NCI-H1417 treated with DMSO at 0.1 percent for 48 hours (cell line): ENCODE results near the gene GAPDHS.

ENCODE experiments used
- DNase-seq: peaks from one replicate; lab custom pipeline; 2025; lab: John Stamatoyannopoulos, UW

GAPDHS gene

DNA sequence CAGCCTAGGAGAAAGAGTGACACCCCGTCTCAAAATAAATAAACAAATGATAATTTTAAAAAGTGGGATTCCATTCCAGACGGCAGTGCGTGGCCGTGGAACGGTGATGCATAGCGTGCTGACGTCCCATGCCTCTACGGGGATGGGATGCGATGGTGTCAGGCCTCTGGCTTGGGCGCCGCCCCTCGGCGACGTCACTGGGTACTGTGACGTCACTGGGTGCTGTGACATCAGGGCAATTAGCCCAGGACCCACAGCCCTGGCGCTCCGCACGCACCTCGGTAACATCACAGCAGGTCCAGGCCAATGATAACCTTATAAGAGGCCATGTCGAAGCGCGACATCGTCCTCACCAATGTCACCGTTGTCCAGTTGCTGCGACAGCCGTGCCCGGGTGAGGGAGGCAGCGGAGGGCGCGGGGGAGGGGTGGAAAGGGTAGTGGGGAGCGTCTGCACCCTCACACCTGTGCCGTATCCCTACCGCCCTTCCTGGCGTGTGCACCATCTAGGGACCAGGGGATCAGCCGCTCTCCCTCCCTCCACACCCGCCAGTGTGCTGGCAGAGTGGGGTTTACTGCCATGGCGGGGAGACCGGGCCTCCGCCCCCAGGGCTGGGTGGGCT lies at the start of gene GAPDHS:
TSS of gene GAPDHS (plus strand) at position 256 of the 621 bp plus-strand sequence. CDS start at position 328, 72 bp downstream.
- no peak for DNase-seq

- no peak for DNase-seq
Measured at GRCh38 chr19:35484252-35485036, 48.8 kb upstream of the GAPDHS start.

DNA sequence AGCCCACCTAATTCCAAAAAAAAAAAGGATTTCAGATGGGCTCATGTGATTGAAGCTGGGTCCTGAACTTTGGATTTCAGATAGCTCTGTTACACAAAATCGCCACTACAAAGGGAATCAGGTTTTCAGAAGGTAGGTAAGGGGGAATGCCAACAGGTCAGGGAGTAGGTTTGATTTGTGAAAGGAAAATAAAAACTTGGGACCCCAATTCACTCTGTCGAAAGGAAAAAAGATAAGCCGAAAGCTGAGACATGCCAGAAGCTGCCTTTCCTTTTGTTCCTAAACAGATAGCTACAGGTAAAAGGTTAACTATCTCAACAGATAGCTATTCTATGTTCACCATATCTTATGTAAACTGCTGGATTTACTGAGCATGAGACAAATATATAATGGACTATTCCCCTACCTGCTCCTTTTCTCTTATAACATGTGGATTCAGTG lies 47.0 kb upstream of the GAPDHS start:
- no peak for DNase-seq

- no peak for DNase-seq
Measured at GRCh38 chr19:35487656-35488182, 45.5 kb upstream of the GAPDHS start.

DNA sequence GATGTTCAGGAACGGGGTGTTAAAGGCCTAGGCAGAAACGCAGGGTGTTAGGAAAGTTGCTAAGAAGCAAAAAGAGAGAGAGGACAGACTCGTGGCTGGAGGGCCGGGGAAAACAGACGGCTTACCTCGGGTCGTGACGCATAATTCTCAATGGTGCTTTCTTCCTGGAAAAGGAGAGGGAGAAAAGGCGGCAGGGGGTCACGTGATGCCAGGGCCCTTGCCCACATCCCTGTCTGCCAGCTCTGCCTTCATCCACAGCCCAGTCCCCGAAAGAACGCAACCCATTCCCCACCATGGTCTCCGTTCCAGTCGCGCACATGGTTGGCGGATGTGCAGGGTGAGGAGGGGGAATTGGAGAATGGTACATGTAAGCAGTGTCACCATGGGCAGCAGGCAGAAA lies 44.6 kb upstream of the GAPDHS start:
- no peak for DNase-seq

DNA sequence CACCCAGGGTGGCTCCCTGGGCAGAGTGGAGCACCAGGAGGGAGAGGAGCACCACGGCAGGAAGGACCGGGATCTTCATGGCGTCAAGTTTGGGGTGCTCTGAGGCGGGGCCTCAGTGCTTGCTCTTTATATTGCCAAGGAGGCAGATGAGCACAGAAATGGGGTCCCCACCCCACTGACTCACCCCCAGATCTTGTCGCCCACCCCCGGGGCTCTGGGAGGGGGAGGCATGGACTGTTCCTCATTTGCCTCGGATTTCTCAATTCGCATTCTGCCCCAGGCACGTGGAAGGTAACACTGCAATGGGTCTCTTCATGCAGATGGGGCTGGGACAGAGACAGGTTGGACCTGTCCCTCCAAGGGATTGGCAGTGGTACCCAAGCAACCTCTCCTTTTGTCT lies 42.9 kb upstream of the GAPDHS start, which contains the start of gene KRTDAP:
TSS of gene KRTDAP (minus strand) at position 101 of the 400 bp plus-strand sequence. CDS start at position 79, 22 bp downstream.
- no peak for DNase-seq

DNA sequence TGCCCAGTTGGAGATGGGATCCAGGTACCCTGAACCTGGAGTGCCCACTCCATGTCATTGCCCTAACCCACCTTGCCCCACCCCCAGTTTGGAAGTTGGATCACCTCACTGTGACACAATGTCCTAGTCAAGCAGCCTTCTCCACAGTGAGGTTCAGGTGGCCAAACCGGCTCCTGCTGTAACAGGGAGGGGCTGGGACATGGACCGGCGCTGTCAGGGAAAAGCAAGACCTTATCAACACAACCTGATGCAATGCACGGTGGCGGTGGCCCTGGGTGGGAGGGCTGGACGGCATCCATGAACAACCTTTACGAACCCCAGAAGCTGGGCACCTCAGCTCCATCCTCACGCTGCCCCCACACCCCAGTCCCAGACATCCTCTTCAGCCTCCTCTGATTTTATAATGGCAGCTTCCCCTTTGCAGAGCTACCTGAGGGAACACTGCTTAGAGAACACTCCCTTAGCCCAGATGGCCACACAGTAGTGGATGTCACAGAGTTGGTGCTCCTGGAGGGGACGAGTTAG lies 41.4 kb upstream of the GAPDHS start:
- no peak for DNase-seq

DNA sequence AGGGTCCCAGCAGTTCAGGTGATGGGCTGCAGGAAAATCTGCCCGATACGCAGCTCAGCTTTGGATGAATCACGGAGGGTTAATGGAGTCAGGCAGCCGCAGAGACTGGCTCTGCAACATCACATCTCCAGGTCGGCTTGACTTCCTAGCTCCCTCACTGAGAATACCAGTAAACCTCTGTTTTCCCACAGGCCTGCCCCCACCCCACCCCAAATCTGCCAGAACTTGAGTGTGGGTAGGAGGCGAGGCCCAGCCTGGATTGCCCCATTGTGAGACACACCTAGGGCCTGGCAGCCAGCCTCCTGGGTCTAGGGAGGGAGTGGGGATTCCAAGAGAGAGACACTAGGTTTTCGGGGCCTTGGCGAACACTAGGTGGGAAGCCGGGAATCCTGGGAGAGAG lies 39.3 kb upstream of the GAPDHS start:
- DNase-seq: no peak

DNA sequence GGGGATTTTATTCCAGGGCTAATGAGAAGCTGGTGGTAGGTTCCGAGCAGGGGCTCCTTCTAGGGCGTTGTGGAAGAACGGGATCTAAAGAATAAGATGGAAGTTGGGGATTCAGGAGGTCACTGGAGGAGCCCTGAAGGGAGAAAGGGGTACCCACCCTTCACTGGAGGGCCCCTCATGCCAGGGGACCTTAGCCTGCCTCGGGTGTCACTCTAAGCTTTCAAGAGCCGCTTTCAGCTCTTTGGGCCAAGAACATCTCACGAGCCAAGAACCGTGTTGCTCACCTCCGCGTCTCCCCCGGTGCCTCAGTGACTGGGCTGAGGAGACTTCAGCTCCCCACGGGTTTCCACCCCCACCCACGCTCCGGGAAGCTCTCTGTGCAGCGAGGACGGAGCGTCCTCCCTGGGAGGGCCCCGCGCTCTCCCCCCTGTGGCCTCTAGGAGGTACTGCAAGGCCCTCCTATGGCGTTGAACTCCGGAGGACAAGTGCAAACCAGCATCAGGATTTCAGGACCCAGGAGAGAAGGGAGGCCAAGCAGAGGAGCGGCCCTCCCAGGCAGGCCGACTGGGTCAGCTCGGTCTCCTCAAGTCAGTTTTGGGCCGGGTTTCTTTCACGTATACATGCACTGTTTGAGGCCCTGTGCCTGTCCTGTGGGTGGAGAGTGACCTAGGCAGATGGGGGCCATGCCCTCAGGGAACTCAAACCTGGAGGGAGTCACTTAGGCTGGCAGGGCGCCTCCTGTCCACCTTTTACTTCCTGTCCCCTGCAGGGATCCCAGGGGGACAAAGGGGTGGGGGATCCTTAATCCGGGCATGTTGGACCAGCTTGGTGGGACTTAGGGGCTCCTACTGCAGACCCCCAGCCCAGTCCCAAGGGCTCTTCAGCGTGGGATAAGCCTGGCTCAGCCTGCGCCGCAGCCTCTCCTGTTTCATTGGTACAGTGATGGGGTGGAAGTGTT lies 37.9 kb upstream of the GAPDHS start:
- DNase-seq: no peak

DNA sequence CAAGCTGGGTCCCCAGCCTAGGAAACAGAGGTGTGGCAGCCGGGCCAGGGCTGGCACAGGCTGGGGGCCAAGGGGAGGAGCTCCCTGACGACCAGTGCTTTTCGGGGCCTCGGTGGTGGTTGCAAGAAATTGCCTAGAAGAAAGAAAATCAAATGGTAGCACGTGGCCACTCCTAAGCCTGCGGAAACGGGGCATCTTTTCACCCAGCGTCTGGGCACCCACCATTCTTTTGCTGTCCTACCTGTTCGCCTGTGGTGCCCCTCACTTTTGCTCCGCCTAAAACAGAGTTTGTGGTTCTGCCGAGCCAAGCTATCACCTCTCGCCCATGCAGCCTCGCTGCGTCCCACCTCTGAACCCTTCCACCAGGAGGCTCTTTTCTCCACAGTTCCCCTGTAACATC lies 35.9 kb upstream of the GAPDHS start:
- no peak for DNase-seq

- DNase-seq: no peak
Measured at GRCh38 chr19:35498220-35498619, 35.0 kb upstream of the GAPDHS start.

- no peak for DNase-seq
Measured at GRCh38 chr19:35498984-35499527, 34.2 kb upstream of the GAPDHS start.

DNA sequence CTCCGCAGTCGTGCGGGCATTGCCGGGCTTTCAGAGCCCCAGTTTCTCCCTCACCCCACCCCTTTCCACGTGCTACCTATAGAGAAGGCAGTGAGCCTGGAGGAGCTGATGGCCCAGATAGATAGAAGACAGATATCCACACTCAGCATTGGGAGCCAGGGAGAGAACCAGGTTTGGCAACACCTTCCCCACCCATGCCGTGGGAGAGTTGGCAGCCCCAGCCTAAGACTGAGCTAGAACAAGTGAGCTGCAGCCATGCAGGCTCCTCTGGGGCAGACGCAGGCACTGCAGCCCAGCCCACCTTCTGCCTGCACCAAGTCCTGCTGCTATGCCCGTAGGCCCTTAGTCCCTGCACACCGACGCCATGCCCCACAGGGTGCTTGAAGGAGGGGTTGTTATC lies 32.6 kb upstream of the GAPDHS start:
- DNase-seq: no peak

DNA sequence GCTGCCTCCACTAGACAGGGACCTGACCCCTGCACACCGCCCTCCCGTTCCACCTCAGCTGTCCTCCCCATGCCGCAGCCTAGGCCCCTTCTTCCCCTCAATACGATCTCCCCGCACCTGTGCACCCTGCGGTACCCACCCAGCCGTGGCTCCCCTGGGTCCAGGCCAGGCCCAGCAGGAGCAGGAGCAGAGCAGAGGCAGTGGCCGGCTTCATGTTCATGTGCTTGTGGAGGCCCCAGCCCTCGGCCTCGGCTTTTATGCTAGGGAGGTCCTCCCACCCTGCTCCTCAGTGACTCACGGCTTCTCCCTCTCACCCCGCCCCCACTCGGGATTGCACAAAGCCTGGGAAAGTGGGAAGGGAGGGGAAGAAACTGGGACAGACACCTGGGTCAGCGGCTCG lies 31.6 kb upstream of the GAPDHS start:
- no peak for DNase-seq

DNA sequence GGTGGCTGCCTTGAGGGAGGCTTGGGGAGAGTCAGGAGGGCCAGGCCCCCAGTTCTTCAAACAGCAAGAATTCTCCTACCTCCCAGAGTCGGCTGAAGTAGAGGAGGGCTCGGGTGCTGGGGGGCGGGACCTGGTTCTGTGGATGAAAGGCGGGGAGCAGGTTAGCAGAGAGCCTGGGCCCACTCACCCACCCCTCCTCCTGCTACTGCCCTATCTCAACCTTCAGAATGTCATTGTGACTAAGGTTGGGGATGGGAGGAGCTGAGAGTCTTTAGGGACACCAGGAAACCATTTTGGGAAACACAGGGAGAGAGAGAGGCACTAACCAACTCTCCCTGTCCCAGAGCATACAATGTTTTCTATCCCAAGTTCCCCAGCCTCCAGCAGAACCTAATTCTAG lies 30.5 kb upstream of the GAPDHS start:
- DNase-seq: no peak

DNA sequence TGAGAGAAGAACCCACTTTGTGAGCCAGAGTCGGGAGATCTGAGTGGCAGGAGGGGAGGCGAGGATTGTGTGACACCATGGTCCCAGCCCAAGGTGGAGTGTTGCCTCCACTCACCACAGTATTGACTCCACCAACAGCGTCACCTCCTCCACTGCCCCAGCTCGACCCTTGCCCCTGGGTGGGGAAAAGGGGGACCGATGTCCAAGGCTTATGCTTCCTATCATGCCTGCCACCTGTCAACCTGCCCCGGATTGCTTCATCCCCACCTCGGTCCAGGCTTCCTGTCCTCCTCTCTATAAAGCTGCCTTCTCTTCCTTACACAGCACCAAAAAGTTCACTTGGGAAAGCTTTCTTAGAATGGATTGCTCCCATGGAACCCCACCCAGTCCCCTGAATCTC lies 27.2 kb upstream of the GAPDHS start:
- DNase-seq: no peak

- DNase-seq: no peak
Measured at GRCh38 chr19:35507561-35507960, 25.7 kb upstream of the GAPDHS start.

DNA sequence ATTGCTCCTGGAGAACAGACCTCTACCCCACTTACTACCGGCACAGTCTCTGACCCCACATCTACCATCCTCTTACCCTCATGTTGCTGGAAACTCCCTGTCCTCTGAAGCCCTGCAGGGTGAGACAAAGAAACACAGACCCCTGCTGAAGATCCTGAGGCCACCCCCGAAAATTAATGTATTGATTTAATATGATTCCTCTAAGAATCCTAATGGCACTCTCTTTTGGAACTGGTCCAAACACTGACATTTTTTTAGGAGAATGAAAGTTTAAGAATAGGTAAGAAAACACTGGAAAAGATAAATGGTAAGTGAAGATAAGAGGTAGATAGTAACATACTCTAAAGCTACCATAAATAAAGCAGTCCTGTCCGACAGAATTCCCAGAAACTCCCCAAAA lies 25.1 kb upstream of the GAPDHS start:
- DNase-seq: no peak

GRCh38 chr19:35509018-35509652 lies 24.1 kb upstream of the GAPDHS start:
- no peak for DNase-seq

GRCh38 chr19:35509861-35510625 lies 23.2 kb upstream of the GAPDHS start:
- no peak for DNase-seq
